HK-2 (cell line): Measurements from ENCODE around the gene CCDC185.
"Not testable (repeated sequence)": the region's sequence is repeated elsewhere in the genome, so short reads cannot be mapped to it uniquely, and the experiment has no call there.

Experiments
- DNase-seq: peaks from one replicate; pipeline ENCODE4 v3.0.0-alpha.2; 2018; ENCODE audit not compliant: unreplicated experiment

Gene CCDC185

DNA sequence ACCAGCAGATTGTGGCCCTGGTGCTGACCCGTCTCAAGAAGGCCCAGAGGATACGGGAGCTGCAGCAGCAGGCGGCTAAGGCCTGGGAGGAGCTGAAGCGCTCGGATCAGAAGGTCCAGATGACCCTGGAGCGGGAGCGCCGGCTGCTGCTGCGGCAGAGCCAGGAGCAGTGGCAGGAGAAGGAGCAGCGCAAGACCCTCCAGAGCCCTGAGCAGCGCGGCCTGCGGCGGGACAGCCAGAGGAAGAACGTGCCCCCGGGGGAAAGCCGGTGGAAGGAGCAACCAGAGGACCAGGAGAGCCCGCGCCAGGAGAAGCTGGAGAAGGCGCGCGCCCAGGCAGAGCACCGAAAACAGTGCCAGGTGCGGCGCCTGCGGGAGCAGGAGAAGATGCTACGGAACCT, 1.0 kb downstream of the CCDC185 start:
- no peak for DNase-seq

GRCh38 chr1:223394706-223395105, 1.5 kb downstream of the CCDC185 start:
- no peak for DNase-seq

DNA sequence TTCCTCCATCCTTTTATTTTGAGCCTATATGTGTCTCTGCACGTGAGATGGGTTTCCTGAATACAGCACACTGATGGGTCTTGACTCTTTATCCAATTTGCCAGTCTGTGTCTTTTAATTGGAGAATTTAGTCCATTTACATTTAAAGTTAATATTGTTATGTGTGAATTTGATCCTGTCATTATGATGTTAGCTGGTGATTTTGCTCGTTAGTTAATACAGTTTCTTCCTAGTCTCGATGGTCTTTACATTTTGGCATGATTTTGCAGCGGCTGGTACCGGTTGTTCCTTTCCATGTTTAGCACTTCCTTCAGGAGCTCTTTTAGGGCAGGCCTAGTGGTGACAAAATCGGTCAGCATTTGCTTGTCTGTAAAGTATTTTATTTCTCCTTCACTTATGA, 6.2 kb downstream of the CCDC185 start:
- DNase-seq, result not testable (repeated sequence)

GRCh38 chr1:223401873-223402789, 8.9 kb downstream of the CCDC185 start:
- no peak for DNase-seq

DNA sequence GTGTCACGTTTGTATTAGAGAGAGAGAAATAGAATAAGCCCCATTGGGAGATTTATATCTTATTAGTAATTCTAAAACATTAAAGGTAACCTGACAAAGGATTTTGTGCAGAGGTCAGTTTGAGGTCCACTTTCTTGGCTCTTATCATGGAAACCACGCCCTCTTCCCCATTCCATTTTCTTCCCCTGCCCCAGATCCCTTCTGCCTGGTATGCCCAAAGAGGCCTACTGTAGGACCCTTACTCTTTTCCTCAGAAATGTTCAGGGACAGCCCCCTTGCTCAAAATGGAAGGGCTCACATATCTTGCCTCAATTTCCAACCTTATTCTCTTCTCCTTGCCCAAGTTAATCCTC, 9.6 kb downstream of the CCDC185 start:
- DNase-seq, result no peak

DNA sequence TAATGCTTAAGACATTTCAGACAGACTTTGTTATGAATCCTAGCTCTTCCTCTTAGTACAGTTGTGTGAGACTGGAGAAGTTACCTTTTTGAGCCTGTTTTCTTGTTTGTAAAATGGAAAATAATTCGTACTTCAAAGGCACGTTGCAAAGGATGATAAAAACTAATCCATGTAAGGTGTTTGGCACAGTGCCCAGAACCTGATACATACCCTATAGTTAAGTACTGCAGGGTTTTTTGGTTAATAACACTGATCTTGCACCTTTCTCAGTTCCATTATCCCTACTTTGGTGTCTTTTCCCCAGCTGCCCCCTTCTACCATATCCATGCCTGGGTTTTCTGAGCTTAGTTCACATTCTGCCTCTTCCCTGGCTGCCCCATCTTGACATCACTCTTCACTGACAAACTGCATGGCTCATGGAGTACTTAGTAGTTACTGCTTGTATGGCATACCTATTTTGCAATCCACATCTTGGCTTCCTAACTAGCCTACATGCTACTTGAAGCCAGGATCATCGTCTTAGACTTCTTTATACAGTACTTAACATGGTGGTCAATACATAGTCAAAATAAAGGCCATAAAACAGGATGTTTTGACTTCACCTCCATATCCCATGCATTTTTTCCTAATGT, 10.1 kb downstream of the CCDC185 start:
- no peak for DNase-seq

GRCh38 chr1:223405507-223405906, 12.3 kb downstream of the CCDC185 start:
- no peak for DNase-seq

- DNase-seq, result no peak
Observed at GRCh38 chr1:223410036-223410435, 16.8 kb downstream of the CCDC185 start.

DNA sequence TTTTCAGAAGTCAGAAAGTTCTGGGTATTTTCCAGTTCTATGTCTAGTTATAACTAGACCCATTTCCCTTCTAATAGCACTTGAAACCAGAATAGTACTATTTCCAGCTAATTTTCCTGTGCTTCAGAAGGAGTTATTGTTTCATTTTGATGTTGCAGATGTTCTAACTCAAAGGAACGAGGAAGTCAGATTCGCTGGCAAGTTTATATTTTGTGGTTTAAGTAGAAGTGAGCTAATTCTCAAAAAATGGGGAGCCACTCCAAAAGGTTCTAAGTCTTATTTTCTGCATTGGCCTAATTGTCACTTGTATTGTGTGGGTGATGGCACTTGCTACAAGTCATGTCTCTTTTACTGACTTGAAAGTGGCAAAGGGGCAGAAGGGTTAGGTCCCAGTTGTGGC, 18.1 kb downstream of the CCDC185 start:
- DNase-seq, result no peak

GRCh38 chr1:223411710-223412109, 18.5 kb downstream of the CCDC185 start:
- DNase-seq, result no peak

- DNase-seq, result no peak
Observed at GRCh38 chr1:223413216-223413615, 20.0 kb downstream of the CCDC185 start.

DNA sequence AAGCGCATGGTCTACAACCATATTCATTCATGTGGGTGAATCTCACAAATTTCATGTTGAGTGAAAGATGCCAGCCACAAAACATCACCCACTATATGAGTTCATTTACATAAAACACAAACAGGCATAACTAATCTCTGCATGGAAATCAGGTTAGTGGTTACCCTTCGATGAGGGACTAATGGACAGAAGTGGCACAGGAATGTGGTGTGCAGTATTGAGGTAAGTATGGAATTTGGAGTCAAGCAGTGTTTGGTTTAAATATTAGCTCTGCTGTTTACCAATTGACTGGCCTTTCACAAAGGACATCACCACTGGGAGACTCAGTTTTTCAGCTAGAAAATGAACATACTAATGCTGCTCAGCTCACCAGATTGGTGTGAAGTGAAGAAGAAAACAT, 24.2 kb downstream of the CCDC185 start:
- DNase-seq, result peak; percentile 37

GRCh38 chr1:223417903-223418663, 24.9 kb downstream of the CCDC185 start:
- no peak for DNase-seq

GRCh38 chr1:223419115-223419514, 25.9 kb downstream of the CCDC185 start:
- DNase-seq, result no peak

GRCh38 chr1:223419561-223419960, 26.3 kb downstream of the CCDC185 start:
- DNase-seq, result no peak

DNA sequence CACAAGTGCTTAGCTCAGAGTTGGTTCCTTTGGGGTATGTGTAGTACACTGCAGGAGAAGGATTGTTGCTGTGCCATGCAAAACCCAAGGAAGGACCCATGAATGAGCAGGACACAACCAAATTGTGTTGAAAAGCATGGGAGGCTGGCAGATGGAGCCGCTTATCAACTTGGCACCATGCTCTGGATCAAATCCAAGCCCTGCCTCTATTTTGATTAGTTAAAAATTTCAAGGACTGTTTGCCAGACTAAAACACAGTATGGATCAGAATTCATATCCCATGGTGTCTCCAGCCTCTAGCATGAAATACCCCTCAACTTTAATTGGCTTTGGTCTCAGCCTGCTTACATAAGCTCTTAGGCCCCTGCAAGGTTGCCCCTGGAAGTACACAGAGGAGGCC, 27.8 kb downstream of the CCDC185 start:
- DNase-seq, result no peak

GRCh38 chr1:223421676-223422075, 28.5 kb downstream of the CCDC185 start:
- no peak for DNase-seq

DNA sequence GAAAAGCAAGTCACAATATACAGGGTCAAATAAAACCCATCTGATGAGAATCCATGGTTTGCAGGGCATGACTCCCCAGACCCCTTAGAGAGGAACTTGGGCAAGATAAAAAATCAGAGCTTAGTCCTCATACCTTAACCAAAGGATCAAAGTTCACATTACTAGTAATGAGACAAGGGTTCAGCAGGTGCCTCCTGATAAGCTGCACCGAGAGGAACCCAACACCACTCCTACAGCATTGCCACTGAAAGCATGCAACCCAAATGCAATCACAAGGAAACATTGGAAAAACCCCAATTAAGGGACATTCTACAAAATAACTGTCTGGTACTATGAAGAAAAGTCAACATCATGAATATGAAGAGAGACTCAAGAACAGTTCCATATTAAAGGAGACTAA, 29.7 kb downstream of the CCDC185 start:
- DNase-seq, result no peak

GRCh38 chr1:223423641-223424233, 30.5 kb downstream of the CCDC185 start:
- no peak for DNase-seq

GRCh38 chr1:223425550-223425949, 32.3 kb downstream of the CCDC185 start:
- DNase-seq, result no peak

GRCh38 chr1:223426936-223427335, 33.7 kb downstream of the CCDC185 start:
- no peak for DNase-seq

DNA sequence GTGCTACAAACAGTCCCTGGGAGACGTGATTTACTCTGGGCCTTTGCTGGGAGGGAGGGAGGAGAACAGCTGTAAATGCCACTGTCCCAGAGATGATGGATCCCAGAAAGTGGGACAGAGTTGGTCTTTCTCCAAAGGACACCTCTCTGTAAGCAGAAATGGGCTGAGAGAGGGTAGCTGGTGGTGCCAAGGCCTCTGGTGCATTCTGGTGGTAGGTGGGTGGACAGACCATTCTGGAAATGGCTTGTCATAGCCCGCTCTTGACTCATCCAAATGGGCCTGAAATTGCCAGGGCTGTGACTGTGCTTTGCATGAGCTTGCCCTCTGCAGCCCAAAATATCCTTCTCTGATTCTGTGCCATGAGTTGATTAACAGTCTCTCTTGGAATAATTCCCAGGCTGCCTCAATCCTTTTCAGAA, 36.1 kb downstream of the CCDC185 start:
- no peak for DNase-seq
